ENCODE measurements around the gene TIMP4.

TIMP4 gene

GRCh38 chr3:12147049-12147780 lies 11.5 kb downstream of the TIMP4 start:
- DNase-seq (ENCODE audit: low spot score): no peak

- peak; percentile 57 for DNase-seq (ENCODE audit: low spot score)
Measured at GRCh38 chr3:12143949-12144504, 14.7 kb downstream of the TIMP4 start.

GRCh38 chr3:12142476-12142875 lies 16.2 kb downstream of the TIMP4 start:
- DNase-seq (ENCODE audit: low spot score): no peak

- no peak for DNase-seq (ENCODE audit: low spot score)
Measured at GRCh38 chr3:12141350-12141749, 17.4 kb downstream of the TIMP4 start.

GRCh38 chr3:12139111-12139511 lies 19.6 kb downstream of the TIMP4 start:
- peak; percentile 47 for DNase-seq (ENCODE audit: low spot score)

DNA sequence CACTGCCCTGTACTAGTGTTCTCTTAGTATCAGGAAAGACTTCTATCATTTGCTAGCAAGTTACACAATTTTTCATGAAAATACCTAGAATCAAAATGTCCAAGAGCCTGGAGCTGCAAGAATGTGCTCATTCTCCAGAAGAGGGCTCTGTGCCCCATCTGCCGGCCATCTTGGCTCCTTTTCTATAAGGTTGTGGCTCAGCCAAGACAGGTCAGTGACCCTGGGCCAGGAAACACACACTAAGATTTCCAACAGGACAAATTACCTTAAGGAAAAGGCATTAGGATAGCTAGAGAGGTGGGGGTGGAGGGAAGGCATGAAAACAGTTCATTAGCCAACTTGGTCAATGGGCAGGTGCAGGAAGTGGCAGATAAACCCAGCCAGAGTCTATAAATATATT lies 20.7 kb downstream of the TIMP4 start:
- DNase-seq (ENCODE audit: low spot score): no peak

DNA sequence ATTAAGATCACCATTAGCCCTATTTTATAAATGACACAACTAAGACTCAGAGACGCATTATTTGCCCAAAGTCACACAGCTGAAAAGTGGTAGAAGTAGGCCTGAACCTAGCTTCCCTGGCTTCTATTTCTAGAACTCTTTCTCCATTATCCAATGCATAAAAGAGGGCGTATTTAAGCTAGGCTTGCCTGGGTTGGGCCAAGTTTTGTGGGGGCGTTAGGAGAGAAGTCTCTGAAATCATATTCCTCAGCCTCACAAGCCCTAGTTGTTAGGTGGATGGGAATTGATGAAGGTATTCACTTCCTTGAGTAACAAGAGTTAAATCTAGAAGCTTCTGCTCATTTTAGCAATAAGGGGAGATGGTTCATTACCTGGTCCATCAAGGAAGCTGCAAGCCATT lies 22.3 kb downstream of the TIMP4 start:
- no peak for DNase-seq (ENCODE audit: low spot score)

- peak; percentile 60 for DNase-seq (ENCODE audit: low spot score)
Measured at GRCh38 chr3:12135029-12135657, 23.6 kb downstream of the TIMP4 start.

- no peak for DNase-seq (ENCODE audit: low spot score)
Measured at GRCh38 chr3:12132881-12133280, 25.8 kb downstream of the TIMP4 start.

GRCh38 chr3:12131351-12132090 lies 27.2 kb downstream of the TIMP4 start:
- DNase-seq (ENCODE audit: low spot score): no peak

DNA sequence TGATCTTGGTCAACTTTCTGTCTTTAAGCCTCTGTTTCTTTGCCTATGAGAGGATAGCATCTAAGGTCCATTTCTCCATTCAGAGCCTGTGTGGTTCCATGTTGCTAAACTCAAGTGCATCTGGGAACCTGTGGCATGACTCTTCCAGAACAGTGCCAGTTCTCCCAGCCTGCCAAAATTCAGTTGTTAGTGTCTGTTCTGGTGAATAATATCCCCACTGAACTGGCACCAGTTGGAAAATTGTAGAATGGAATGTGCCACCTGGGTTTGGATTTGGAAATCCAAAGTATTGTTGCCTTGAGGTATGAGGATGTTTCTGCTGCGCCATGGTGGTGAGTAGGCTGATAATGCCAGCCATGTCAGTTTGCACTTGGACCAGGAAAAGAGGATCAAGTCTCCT lies 31.3 kb downstream of the TIMP4 start:
- no peak for DNase-seq (ENCODE audit: low spot score)

- DNase-seq (ENCODE audit: low spot score): no peak
Measured at GRCh38 chr3:12125772-12126171, 32.9 kb downstream of the TIMP4 start.

DNA sequence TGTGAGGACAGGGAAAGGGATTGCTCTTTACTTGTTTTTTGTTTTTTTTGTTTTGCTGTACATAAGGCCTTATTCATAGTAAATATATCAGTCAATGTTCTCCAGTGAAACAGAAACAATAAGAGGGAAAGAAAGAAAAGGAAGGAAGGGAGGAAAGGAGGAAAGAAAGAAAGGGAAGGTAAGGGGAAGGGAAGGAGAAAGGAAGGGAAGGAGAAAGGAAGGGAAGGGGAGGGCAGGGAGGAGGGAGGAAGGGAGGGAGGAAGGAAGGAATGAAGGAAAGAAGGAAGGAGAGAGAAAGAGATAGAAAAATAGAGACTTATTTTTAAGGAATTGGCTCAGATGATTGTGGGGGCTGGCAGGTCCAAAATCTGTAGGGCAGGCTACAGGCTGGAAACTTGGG lies 37.2 kb downstream of the TIMP4 start:
- no peak for DNase-seq (ENCODE audit: low spot score)

- no peak for DNase-seq (ENCODE audit: low spot score)
Measured at GRCh38 chr3:12120374-12121140, 38.2 kb downstream of the TIMP4 start.

DNA sequence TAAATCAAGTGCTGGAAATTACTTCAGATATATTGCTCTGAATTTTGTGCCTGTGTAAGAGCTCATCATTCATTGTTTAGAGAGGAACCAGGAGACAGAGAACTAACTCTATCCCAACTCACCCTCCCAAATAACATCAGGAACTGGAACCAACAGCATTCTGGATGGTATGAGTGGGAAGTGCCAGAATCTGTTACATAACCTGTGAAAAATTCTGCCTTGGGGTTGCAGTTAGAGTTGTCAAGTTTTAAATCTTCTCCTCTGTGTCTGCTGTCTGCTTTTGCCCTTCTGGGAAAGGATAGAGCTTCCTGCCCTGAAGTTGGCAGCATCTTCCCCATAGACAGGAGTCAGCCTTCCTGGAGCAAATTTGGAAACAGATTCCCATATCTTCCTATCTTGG lies 41.2 kb downstream of the TIMP4 start:
- no peak for DNase-seq (ENCODE audit: low spot score)

- no peak for DNase-seq (ENCODE audit: low spot score)
Measured at GRCh38 chr3:12116870-12117269, 41.8 kb downstream of the TIMP4 start.

- DNase-seq (ENCODE audit: low spot score): no peak
Measured at GRCh38 chr3:12115849-12116248, 42.9 kb downstream of the TIMP4 start.

DNA sequence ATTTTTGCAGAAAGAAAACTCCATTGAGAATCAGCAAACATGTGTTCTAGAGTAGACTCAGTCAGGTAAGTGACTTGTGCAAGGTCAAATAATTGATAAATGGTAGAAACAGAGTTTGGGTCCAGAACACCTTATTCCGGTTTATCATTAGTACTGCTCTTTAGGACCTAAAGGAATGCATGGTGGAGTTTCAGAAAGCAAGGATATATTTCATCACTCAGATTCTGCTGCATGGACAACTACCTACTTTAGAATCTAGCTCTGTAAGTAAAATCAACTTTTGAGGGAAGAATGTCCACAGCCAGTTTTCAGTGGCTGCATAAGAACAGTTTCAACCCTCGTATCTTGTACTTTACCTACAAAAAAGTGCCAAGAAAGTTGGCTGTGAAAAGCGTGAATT lies 43.6 kb downstream of the TIMP4 start:
- DNase-seq (ENCODE audit: low spot score): no peak

GRCh38 chr3:12114251-12114650 lies 44.5 kb downstream of the TIMP4 start:
- DNase-seq (ENCODE audit: low spot score): no peak

- DNase-seq (ENCODE audit: low spot score): no peak
Measured at GRCh38 chr3:12107071-12107713, 51.5 kb downstream of the TIMP4 start.
